Measurements from ENCODE around the gene TBX18.

Gene TBX18

DNA sequence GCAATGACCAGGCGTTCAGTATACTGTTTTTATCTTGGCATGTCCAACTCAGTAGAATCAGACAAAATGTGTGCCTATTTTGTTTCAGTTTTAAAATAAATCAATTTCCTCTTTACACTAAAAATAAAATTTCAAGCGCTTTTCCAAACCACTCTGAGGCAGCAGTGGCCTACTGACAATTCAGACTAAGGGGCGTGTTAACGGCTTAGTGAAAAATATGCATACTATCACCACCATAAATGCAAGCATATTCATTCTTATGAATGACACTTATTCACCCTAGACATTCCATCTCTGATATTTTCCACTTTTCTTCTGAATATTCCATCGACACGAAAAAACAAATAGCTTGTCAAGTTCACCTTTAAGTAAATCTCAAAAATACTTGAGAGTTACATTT is 7.5 kb downstream of the TBX18 start:
- Histone ChIP-seq H3K4me3 (ENCODE audit: low read length) (no peak overlapping the region), H3K79me2 (ENCODE audit: control insufficient read depth, low read length) (no peaks in the 10 kb centered on the region), H3K27me3 (ENCODE audit: control insufficient read depth, low read length) (no peaks in the 10 kb centered on the region), H3K9me3 (ENCODE audit: control insufficient read depth, insufficient read depth, low read length) (no peaks in the 10 kb centered on the region), H3K27ac (ENCODE audit: low read depth, low read length) (no peak overlapping the region), H3K9me2 (replicated peaks; ENCODE audit: control insufficient read depth, low read length) (no peaks in the 10 kb centered on the region), H3K4me1 (ENCODE audit: control insufficient read depth, low read length) (no peaks in the 10 kb centered on the region), H3K36me3 (ENCODE audit: control insufficient read depth, low read length) (no peaks in the 10 kb centered on the region), H4K20me1 (ENCODE audit: control insufficient read depth, insufficient read depth, low read depth, low read length) (no peaks in the 10 kb centered on the region), H3K4me2 (ENCODE audit: low read length) (no peak overlapping the region), H3F3A (ENCODE audit: control insufficient read depth, insufficient read depth) (no peaks in the 10 kb centered on the region)
- TF ChIP-seq, protein P1, sequence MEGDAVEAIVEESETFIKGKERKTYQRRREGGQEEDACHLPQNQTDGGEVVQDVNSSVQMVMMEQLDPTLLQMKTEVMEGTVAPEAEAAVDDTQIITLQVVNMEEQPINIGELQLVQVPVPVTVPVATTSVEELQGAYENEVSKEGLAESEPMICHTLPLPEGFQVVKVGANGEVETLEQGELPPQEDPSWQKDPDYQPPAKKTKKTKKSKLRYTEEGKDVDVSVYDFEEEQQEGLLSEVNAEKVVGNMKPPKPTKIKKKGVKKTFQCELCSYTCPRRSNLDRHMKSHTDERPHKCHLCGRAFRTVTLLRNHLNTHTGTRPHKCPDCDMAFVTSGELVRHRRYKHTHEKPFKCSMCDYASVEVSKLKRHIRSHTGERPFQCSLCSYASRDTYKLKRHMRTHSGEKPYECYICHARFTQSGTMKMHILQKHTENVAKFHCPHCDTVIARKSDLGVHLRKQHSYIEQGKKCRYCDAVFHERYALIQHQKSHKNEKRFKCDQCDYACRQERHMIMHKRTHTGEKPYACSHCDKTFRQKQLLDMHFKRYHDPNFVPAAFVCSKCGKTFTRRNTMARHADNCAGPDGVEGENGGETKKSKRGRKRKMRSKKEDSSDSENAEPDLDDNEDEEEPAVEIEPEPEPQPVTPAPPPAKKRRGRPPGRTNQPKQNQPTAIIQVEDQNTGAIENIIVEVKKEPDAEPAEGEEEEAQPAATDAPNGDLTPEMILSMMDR (IDR thresholded peaks at IDR 0.05; ENCODE audit: low read depth, low read length, poor library complexity, severe bottlenecking), result no peak
- no peak for TF ChIP-seq EZH2phosphoT487 (IDR thresholded peaks at IDR 0.05; ENCODE audit: borderline replicate concordance, low read length)

DNA sequence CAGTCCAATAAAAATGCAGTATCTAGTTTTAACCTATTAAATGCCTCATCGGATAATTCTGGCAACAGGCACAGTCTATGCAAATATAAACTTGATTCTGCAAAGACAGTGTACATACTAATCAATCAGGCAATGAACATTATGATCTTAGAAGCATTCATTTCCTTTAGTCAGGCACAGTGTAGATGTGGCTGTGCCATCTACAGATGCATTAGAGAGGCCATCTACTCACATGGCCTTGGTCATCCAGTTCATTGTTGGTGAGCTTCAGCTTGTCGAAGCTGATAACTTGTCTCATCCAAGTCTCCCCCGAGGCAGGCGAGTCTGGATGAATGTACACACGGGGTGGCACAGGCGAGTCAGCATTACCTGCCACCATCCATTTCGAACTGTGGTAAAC is 7.9 kb downstream of the TBX18 start:
- H3K9me3 ChIP-seq (ENCODE audit: control insufficient read depth, insufficient read depth, low read length), result no peaks in the 10 kb centered on the region
- no peak overlapping the region for H3K4me3 ChIP-seq (ENCODE audit: low read length)
- H4K20me1 ChIP-seq (ENCODE audit: control insufficient read depth, insufficient read depth, low read depth, low read length), result no peaks in the 10 kb centered on the region
- no peak overlapping the region for H3K27ac ChIP-seq (ENCODE audit: low read depth, low read length)
- H3F3A ChIP-seq (ENCODE audit: control insufficient read depth, insufficient read depth), result no peaks in the 10 kb centered on the region
- H3K4me1 ChIP-seq (ENCODE audit: control insufficient read depth, low read length), result no peaks in the 10 kb centered on the region
- no peaks in the 10 kb centered on the region for H3K27me3 ChIP-seq (ENCODE audit: control insufficient read depth, low read length)
- no peak for TF ChIP-seq EZH2phosphoT487 (IDR thresholded peaks at IDR 0.05; ENCODE audit: borderline replicate concordance, low read length)
- TF ChIP-seq, protein P1 (IDR thresholded peaks at IDR 0.05; ENCODE audit: low read depth, low read length, poor library complexity, severe bottlenecking), result no peak
- no peaks in the 10 kb centered on the region for H3K79me2 ChIP-seq (ENCODE audit: control insufficient read depth, low read length)
- H3K9me2 ChIP-seq (replicated peaks; ENCODE audit: control insufficient read depth, low read length), result no peaks in the 10 kb centered on the region
- H3K4me2 ChIP-seq (ENCODE audit: low read length), result no peak overlapping the region
- no peaks in the 10 kb centered on the region for H3K36me3 ChIP-seq (ENCODE audit: control insufficient read depth, low read length)

DNA sequence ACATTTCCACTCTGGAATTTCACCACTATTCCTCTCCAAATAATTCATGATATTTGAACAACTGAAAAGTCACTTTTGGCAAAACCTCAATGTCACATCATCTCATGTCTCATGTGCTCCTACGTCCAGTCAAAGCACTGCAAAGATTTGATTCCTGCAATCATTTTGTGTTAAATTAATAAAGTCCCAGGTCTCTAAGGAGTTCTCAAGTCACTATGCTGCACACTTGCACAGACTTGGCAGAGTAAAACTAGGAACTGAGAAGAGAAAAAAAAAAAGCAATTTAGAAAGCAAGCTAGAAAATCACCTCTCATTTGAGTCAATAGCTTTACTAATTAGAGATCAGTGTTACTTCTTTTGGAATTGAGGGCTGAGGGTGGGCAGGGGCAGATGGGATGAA is 11.2 kb downstream of the TBX18 start:
- no peak for TF ChIP-seq EZH2phosphoT487 (IDR thresholded peaks at IDR 0.05; ENCODE audit: borderline replicate concordance, low read length)
- TF ChIP-seq, protein P1 (IDR thresholded peaks at IDR 0.05; ENCODE audit: low read depth, low read length, poor library complexity, severe bottlenecking), result no peak
- Histone ChIP-seq H3K9me2 (replicated peaks; ENCODE audit: control insufficient read depth, low read length) (no peaks in the 10 kb centered on the region), H3K4me1 (ENCODE audit: control insufficient read depth, low read length) (no peaks in the 10 kb centered on the region), H3K79me2 (ENCODE audit: control insufficient read depth, low read length) (no peaks in the 10 kb centered on the region), H3F3A (ENCODE audit: control insufficient read depth, insufficient read depth) (no peaks in the 10 kb centered on the region), H3K4me3 (ENCODE audit: low read length) (no peak overlapping the region), H3K36me3 (ENCODE audit: control insufficient read depth, low read length) (no peaks in the 10 kb centered on the region), H3K27ac (ENCODE audit: low read depth, low read length) (no peak overlapping the region), H3K9me3 (ENCODE audit: control insufficient read depth, insufficient read depth, low read length) (no peaks in the 10 kb centered on the region), H4K20me1 (ENCODE audit: control insufficient read depth, insufficient read depth, low read depth, low read length) (no peaks in the 10 kb centered on the region), H3K4me2 (ENCODE audit: low read length) (no peak overlapping the region), H3K27me3 (ENCODE audit: control insufficient read depth, low read length) (no peaks in the 10 kb centered on the region)
